GM23338 (cell line): ENCODE data around the gene OVOL3.

Experiments used
- CREB1 ChIP-seq: fragments of 250-450 bp; sonication (Bioruptor Pico); IDR thresholded peaks from 2 replicates; pipeline ENCODE4 v1.5.0; 2020; ENCODE audit warnings: low read depth, mild to moderate bottlenecking, moderate library complexity
- CTCF ChIP-seq, 2 experiments: fragments of 200-600 bp in 1 of 2; sonication (generic) in 1 of 2; conservative IDR thresholded peaks; 2 replicates each; pipeline versions ENCODE4 v1.5.1 to v1.6.1; 2016 to 2017; ENCODE audit warnings: antibody characterized with exemption in 2 of 2, low read depth in 2 of 2, mild to moderate bottlenecking in 2 of 2, moderate library complexity in 1 of 2
- EZH2 ChIP-seq: fragments of 200-600 bp; sonication (generic); IDR thresholded peaks from one replicate; pipeline ENCODE4 v1.8.0; 2017; ENCODE audit warnings: antibody characterized with exemption, mild to moderate bottlenecking, low read depth; ENCODE audit not compliant: unreplicated experiment
- EZH2phosphoT487 ChIP-seq: fragments of 200-600 bp; sonication (generic); IDR thresholded peaks from one replicate; pipeline ENCODE4 v1.8.1; 2018; ENCODE audit warnings: antibody characterized with exemption; ENCODE audit not compliant: unreplicated experiment
- NANOG ChIP-seq: IDR thresholded peaks from 2 replicates; pipeline ENCODE4 v1.6.1; 2016; ENCODE audit warnings: antibody characterized with exemption, borderline replicate concordance
- POLR2AphosphoS5 ChIP-seq: IDR thresholded peaks from 2 replicates; pipeline ENCODE4 v1.6.1; 2016; ENCODE audit warnings: antibody characterized with exemption, low read depth
- REST ChIP-seq: IDR thresholded peaks from one replicate; pipeline ENCODE4 v1.6.1; 2018; ENCODE audit warnings: antibody characterized with exemption; ENCODE audit not compliant: unreplicated experiment
- STAT1 ChIP-seq: IDR thresholded peaks from one replicate; pipeline ENCODE4 v1.6.1; 2016; ENCODE audit warnings: antibody characterized with exemption; ENCODE audit not compliant: unreplicated experiment
- ZNF331 ChIP-seq: fragments of 250-450 bp; sonication (Bioruptor Pico); IDR thresholded peaks from 2 replicates; pipeline ENCODE4 v1.5.0; 2020; ENCODE audit warnings: low read depth, mild to moderate bottlenecking, moderate library complexity

- no peak for TF ChIP-seq CTCF (conservative IDR thresholded peaks at IDR 0.05; ENCODE audit: low read depth in 2 of 2)
- TF ChIP-seq EZH2, result no peak
- TF ChIP-seq POLR2AphosphoS5, result no peak
- no peak for TF ChIP-seq CREB1 (CRISPR knock-in tag)
- TF ChIP-seq NANOG, result no peak
- TF ChIP-seq REST, result no peak
- no peak for TF ChIP-seq EZH2phosphoT487
- no peak for TF ChIP-seq STAT1
- no peak for TF ChIP-seq ZNF331 (CRISPR knock-in tag)
Measured at GRCh38 chr19:36081385-36081784, 29.6 kb upstream of the OVOL3 start.
